Tibial artery (tissue), 4 donors: ENCODE measurements around the gene TPTE.
"Not testable (repeated sequence)": the region's sequence is repeated elsewhere in the genome, so short reads cannot be mapped to it uniquely, and the experiment has no call there.

ENCODE experiments used
- DNase-seq, 2 donors: peaks; one replicate each; pipeline ENCODE4 v3.0.0-alpha.2; 2019
- H3K27ac ChIP-seq, 2 donors: fragments of 200-600 bp; sonication (generic) in 1 of 2; 1 replicate in 1 of 2; 2 replicates in 1 of 2; pipeline ENCODE4 v1.5.1; 2018 to 2019; ENCODE audit warnings: mild to moderate bottlenecking in 1 of 2
- H3K27me3 ChIP-seq, 2 donors: fragments of 200-600 bp; sonication (generic) in 1 of 2; one replicate each; pipeline versions ENCODE4 v1.5.1 to v1.6.0; 2016 to 2019
- H3K36me3 ChIP-seq, 3 donors: fragments of 200-600 bp; sonication (generic) in 2 of 3; one replicate each; pipeline ENCODE4 v1.5.1; 2016 to 2019; ENCODE audit warnings: mild to moderate bottlenecking in 2 of 3
- H3K4me1 ChIP-seq, 4 donors: fragments of 200-600 bp; sonication (generic) in 2 of 4; 1 replicate in 3 of 4; 2 replicates in 1 of 4; pipeline ENCODE4 v1.5.1; 2016 to 2019
- H3K4me3 ChIP-seq, 2 donors: fragments of 200-600 bp; sonication (generic) in 1 of 2; 1 replicate in 1 of 2; 2 replicates in 1 of 2; pipeline ENCODE4 v1.5.1; 2018 to 2019; ENCODE audit warnings: mild to moderate bottlenecking in 2 of 2
- H3K9me3 ChIP-seq, 3 donors: fragments of 200-600 bp; sonication (generic) in 1 of 3; one replicate each; pipeline ENCODE4 v1.5.1; 2016 to 2019
- CTCF ChIP-seq, 2 experiments: fragments of 200-600 bp in 1 of 2; fragments of 450-650 bp in 1 of 2; IDR thresholded peaks; one replicate each; pipeline ENCODE4 v1.5.1; 2017 to 2019; ENCODE audit warnings: antibody characterized with exemption in 2 of 2, mild to moderate bottlenecking in 1 of 2, moderate library complexity in 1 of 2
- intact Hi-C: fragments of 100-400 bp; cut with DNase I; formaldehyde crosslinking; loops from one replicate; pipeline ENCODE4 v1.15.0; 2023; ENCODE audit warnings: low total_unique reads

TPTE gene

GRCh38 chr21:10521091-10521598, at the start of gene TPTE:
Gene TPTE (plus strand): TSS chr21:10521583. CDS start chr21:10538724, 17,141 bp downstream.
- Histone ChIP-seq H3K27ac (no peak within 1 kb of the TSS), H3K4me3 (no peak within 1 kb of the TSS), H3K4me1 (no peaks in the 10 kb centered on the region), H3K27me3 (no peaks in the 10 kb centered on the region), H3K36me3 (no peaks in the 10 kb centered on the region), H3K9me3 (peaks cover 0 to 23% (median 8%) of the 10 kb centered on the region in 3 donors)
- TF ChIP-seq CTCF (IDR thresholded peaks at IDR 0.05), result no peak
- intact Hi-C loops, result no loop called here
- no peak for DNase-seq

DNA sequence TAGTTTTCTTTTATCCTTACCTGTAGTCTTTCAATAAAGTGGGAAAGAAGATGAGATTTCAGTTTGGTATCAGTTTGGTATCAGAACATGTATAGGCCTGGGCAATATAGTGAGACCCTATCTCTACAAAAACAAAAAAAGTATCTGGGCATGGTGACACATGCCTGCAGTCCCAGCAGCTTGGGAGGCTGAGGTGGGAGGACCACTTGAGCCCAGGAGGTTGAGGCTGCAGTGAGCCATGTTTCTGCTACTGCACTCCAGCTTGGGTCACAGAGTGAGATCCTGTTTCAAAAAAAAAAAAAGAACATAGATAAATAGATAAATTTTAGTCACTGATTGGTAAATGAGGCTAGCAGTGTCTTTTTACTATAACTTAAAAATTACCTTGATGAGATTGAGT, 49.4 kb upstream of the TPTE start:
- H3K27ac ChIP-seq, H3K9me3 ChIP-seq, H3K4me1 ChIP-seq, H3K27me3 ChIP-seq, DNase-seq, H3K4me3 ChIP-seq, H3K36me3 ChIP-seq, intact Hi-C loops: not testable (repeated sequence)

- H3K27ac ChIP-seq, H3K36me3 ChIP-seq, H3K27me3 ChIP-seq, H3K4me3 ChIP-seq, DNase-seq, H3K9me3 ChIP-seq, H3K4me1 ChIP-seq, intact Hi-C loops: not testable (repeated sequence)
These were observed 43.6 kb upstream of the TPTE start for GRCh38 chr21:10477794-10478193.

DNA sequence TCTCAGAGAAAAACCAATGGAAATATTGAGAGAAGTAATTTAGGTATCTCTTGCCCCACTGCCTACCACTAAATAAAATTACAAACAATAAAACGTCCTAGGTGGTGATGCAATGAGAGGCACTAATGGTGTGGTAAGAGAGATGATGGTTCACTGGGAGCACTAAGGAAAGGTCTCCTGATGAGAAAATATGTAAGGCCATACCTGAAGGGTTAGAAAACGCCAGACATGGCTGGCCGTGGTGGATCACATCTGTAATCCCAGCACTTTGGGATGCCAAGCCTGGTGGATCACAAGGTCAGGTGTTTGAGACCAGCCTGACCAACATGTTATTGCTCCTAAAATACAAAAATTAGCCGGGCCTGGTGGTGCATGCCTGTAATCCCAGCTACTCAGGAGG, 41.5 kb upstream of the TPTE start:
- H3K27ac ChIP-seq, intact Hi-C loops, DNase-seq, H3K9me3 ChIP-seq, H3K27me3 ChIP-seq, H3K4me3 ChIP-seq, H3K36me3 ChIP-seq, H3K4me1 ChIP-seq: not testable (repeated sequence)

GRCh38 chr21:10484864-10485263, 36.5 kb upstream of the TPTE start:
- H3K27ac ChIP-seq, H3K4me1 ChIP-seq, H3K36me3 ChIP-seq, DNase-seq, H3K9me3 ChIP-seq, H3K4me3 ChIP-seq, H3K27me3 ChIP-seq, intact Hi-C loops: not testable (repeated sequence)

DNA sequence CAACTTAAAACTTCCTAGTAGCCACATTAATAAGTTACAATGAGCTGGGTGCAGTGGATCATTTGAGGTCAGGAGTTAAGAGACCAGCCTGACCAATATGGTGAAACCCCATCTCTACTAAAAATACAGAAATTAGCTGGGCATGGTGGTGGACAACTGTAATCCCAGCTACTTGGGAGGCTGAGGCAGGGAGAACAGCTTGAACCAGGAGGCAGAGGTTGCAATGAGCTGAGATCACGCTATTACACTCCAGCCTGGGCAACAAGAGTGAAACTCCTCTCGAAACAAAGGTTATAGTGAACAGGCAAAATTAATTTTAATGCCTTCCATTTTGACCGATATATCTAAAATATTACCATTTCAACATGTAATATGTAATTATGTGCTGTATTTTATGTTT, 30.9 kb upstream of the TPTE start:
- H3K4me1 ChIP-seq, H3K27me3 ChIP-seq, H3K27ac ChIP-seq, H3K9me3 ChIP-seq, H3K36me3 ChIP-seq, H3K4me3 ChIP-seq, DNase-seq, intact Hi-C loops: not testable (repeated sequence)

DNA sequence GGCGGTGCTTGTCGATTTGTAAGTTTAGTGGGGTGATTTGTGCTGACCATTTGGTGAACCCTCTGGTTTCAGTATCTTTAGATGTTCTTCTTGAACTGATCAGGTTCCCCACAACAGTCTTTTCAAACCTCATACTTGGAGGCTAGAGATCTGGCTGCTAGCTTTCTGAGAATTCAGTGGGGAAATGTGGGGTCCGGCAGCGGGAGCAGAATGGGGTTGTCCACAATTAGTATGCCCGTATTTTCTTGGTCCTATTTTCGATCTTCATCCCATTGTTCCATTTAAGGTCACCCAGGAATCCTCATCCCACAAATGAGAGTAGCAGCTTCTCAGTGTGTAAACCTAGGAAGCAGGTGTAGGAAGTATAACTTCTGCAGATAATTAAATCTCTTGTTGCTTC, 10.3 kb upstream of the TPTE start:
- Histone ChIP-seq H3K4me3 (no peak overlapping the region), H3K27me3 (no peaks in the 10 kb centered on the region), H3K36me3 (no peaks in the 10 kb centered on the region), H3K9me3 (no peaks in the 10 kb centered on the region), H3K4me1 (no peaks in the 10 kb centered on the region), H3K27ac (no peak overlapping the region)
- intact Hi-C loops, result no loop called here
- TF ChIP-seq CTCF (IDR thresholded peaks at IDR 0.05), result no peak
- no peak for DNase-seq

DNA sequence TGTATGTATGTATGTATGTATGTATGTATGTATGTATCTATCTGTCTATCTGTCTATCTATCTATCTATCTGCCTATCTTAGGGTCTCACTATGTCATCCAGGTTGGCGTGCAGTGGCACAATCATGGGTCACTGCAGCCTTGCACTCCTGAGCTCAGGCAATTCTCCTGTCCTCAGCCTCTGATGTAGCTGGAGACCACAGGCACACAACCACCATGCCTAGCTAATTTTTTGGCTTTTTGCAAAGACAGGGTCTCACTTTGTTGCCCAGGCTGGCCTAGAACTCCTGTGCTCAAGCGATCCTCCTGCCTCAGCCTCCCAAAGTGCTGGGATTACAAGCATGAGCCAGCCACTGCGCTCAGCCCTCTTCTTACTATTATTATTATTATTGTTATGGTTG, 4.5 kb upstream of the TPTE start:
- DNase-seq, intact Hi-C loops: not testable (repeated sequence)
- peaks cover 0 to 15% (median 8%) of the 10 kb centered on the region in 3 donors for H3K9me3 ChIP-seq

GRCh38 chr21:10517904-10518303, 3.5 kb upstream of the TPTE start:
- DNase-seq, H3K36me3 ChIP-seq, H3K27ac ChIP-seq, H3K4me3 ChIP-seq, H3K4me1 ChIP-seq, intact Hi-C loops, H3K27me3 ChIP-seq: not testable (repeated sequence)
- peaks cover 0 to 19% (median 8%) of the 10 kb centered on the region in 3 donors for H3K9me3 ChIP-seq

More for the DNA sequence above, 4.5 kb upstream of the TPTE start:
- not testable (repeated sequence) for H3K4me1 ChIP-seq, H3K27me3 ChIP-seq, H3K4me3 ChIP-seq, H3K27ac ChIP-seq, H3K36me3 ChIP-seq

- H3K4me1 ChIP-seq, DNase-seq, H3K27me3 ChIP-seq, H3K27ac ChIP-seq, H3K36me3 ChIP-seq, H3K4me3 ChIP-seq, intact Hi-C loops: not testable (repeated sequence)
- H3K9me3 ChIP-seq, result peaks cover 0 to 23% (median 8%) of the 10 kb centered on the region in 3 donors
These were observed 585 bp downstream of the TPTE start for GRCh38 chr21:10521835-10522500.
